ENCODE data around the gene SMYD3.

The SMYD3 gene

DNA sequence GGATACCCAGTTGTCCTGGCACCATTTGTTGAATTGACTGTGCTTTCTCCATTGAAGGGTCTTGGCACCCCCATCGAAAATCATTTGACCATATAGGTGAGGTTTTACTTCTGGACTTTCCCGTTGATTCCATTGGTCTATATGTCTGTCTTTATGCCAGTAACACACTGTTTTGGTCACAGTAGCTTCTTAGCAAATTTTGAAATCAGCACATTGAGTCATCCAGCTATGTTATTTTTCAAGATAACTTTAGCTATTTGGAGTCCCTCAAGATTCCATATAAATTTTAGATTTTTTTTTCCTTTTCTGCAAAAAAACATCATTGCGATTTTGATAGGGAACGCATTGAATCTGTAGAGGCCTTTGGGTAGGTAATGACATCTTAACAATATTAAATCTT lies 235.6 kb downstream of the SMYD3 start:
- Histone ChIP-seq H3K27me3 (ENCODE audit: insufficient read depth, poor library complexity, severe bottlenecking) (no peaks in the 10 kb centered on the region), H3K4me3 (replicated peaks; ENCODE audit: insufficient read depth, low read length) (no peak overlapping the region), H3K27ac (replicated peaks) (no peak overlapping the region)
- TF ChIP-seq POLR2AphosphoS5 (IDR thresholded peaks at IDR 0.05; ENCODE audit: low read depth) = no peak
- TF ChIP-seq REST (IDR thresholded peaks at IDR 0.05; ENCODE audit: insufficient replicate concordance, low read depth) = no peak
- TF ChIP-seq SPI1 (IDR thresholded peaks at IDR 0.05; ENCODE audit: borderline replicate concordance, low read depth) = no peak
- TF ChIP-seq GABPA (IDR thresholded peaks at IDR 0.05; ENCODE audit: low read depth) = no peak
- TF ChIP-seq, protein P1, sequence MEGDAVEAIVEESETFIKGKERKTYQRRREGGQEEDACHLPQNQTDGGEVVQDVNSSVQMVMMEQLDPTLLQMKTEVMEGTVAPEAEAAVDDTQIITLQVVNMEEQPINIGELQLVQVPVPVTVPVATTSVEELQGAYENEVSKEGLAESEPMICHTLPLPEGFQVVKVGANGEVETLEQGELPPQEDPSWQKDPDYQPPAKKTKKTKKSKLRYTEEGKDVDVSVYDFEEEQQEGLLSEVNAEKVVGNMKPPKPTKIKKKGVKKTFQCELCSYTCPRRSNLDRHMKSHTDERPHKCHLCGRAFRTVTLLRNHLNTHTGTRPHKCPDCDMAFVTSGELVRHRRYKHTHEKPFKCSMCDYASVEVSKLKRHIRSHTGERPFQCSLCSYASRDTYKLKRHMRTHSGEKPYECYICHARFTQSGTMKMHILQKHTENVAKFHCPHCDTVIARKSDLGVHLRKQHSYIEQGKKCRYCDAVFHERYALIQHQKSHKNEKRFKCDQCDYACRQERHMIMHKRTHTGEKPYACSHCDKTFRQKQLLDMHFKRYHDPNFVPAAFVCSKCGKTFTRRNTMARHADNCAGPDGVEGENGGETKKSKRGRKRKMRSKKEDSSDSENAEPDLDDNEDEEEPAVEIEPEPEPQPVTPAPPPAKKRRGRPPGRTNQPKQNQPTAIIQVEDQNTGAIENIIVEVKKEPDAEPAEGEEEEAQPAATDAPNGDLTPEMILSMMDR (IDR thresholded peaks at IDR 0.05; ENCODE audit: insufficient read depth, low read length) = no peak
- no peak for DNase-seq (ENCODE audit: low read depth in 1 of 2, low spot score in 1 of 2)

DNA sequence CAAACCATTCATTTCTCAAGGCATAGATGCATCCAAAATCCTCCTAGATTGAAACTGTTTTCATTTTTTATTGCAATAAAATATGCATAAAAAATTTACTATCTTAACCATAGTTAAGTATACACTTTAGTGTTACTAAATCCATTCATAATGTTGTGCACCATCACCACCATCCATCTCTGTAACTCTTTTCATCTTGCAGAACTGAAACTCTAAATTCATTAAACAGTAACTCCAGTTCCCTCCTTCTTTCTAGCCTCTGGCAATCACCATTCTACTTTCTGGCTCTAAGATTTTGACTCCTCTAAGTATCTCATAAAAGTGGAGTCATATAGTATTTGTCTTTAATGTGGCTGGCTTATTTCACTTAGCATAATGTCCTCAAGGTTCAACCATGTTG lies 236.8 kb downstream of the SMYD3 start:
- H3K27me3 ChIP-seq (ENCODE audit: insufficient read depth, poor library complexity, severe bottlenecking) = no peaks in the 10 kb centered on the region
- DNase-seq (ENCODE audit: low read depth in 1 of 2, low spot score in 1 of 2) = no peak
- no peak for TF ChIP-seq POLR2AphosphoS5 (IDR thresholded peaks at IDR 0.05; ENCODE audit: low read depth)
- TF ChIP-seq GABPA (IDR thresholded peaks at IDR 0.05; ENCODE audit: low read depth) = no peak
- TF ChIP-seq SPI1 (IDR thresholded peaks at IDR 0.05; ENCODE audit: borderline replicate concordance, low read depth) = no peak
- TF ChIP-seq, protein P1 (IDR thresholded peaks at IDR 0.05; ENCODE audit: insufficient read depth, low read length) = no peak
- no peak overlapping the region for H3K4me3 ChIP-seq (replicated peaks; ENCODE audit: insufficient read depth, low read length)
- H3K27ac ChIP-seq (replicated peaks) = no peak overlapping the region

DNA sequence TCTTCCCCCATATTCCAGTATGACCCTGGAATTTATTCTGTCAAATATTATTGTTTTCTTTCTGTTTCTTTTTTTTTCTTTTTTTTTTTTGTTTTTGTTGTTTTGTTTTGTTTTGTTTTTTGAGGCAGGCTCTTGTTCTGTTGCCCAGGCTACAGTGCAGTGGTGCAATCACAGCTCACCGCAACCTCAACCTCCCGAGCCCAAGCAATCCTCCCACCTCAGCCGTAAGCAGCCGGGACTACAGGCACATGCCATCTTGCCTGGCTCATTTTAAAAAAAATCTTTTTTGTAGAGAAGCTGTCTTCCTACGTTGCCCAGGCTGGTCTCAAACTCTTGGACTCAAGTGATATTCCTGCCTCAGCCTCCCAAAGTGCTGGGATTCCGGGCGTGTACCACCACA lies 237.6 kb downstream of the SMYD3 start:
- no peak overlapping the region for H3K4me3 ChIP-seq (replicated peaks; ENCODE audit: insufficient read depth, low read length)
- TF ChIP-seq GABPA (IDR thresholded peaks at IDR 0.05; ENCODE audit: low read depth) = no peak
- TF ChIP-seq POLR2AphosphoS5 (IDR thresholded peaks at IDR 0.05; ENCODE audit: low read depth) = no peak
- TF ChIP-seq, protein P1 (IDR thresholded peaks at IDR 0.05; ENCODE audit: insufficient read depth, low read length) = no peak
- TF ChIP-seq SPI1 (IDR thresholded peaks at IDR 0.05; ENCODE audit: borderline replicate concordance, low read depth) = no peak
- no peak for TF ChIP-seq REST (IDR thresholded peaks at IDR 0.05; ENCODE audit: insufficient replicate concordance, low read depth)
- DNase-seq (ENCODE audit: low read depth in 1 of 2, low spot score in 1 of 2) = no peak
- H3K27me3 ChIP-seq (ENCODE audit: insufficient read depth, poor library complexity, severe bottlenecking) = no peaks in the 10 kb centered on the region
- H3K27ac ChIP-seq (replicated peaks) = no peak overlapping the region

- TF ChIP-seq, protein P1 (IDR thresholded peaks at IDR 0.05; ENCODE audit: insufficient read depth, low read length) = no peak
- no peak for TF ChIP-seq REST (IDR thresholded peaks at IDR 0.05; ENCODE audit: insufficient replicate concordance, low read depth)
- TF ChIP-seq SPI1 (IDR thresholded peaks at IDR 0.05; ENCODE audit: borderline replicate concordance, low read depth) = no peak
- TF ChIP-seq POLR2AphosphoS5 (IDR thresholded peaks at IDR 0.05; ENCODE audit: low read depth) = no peak
- no peak for TF ChIP-seq GABPA (IDR thresholded peaks at IDR 0.05; ENCODE audit: low read depth)
- no peak for DNase-seq (ENCODE audit: low read depth in 1 of 2, low spot score in 1 of 2)
- Histone ChIP-seq H3K27ac (replicated peaks) (no peak overlapping the region), H3K4me3 (replicated peaks; ENCODE audit: insufficient read depth, low read length) (no peak overlapping the region), H3K27me3 (ENCODE audit: insufficient read depth, poor library complexity, severe bottlenecking) (no peaks in the 10 kb centered on the region)
Observed at GRCh38 chr1:246267896-246268295, 239.2 kb downstream of the SMYD3 start.
